ENCODE data around the gene TMC8.
A peak's percentile ranks its signal among the peaks of the same experiment; 100 is the strongest.

TMC8 gene

DNA sequence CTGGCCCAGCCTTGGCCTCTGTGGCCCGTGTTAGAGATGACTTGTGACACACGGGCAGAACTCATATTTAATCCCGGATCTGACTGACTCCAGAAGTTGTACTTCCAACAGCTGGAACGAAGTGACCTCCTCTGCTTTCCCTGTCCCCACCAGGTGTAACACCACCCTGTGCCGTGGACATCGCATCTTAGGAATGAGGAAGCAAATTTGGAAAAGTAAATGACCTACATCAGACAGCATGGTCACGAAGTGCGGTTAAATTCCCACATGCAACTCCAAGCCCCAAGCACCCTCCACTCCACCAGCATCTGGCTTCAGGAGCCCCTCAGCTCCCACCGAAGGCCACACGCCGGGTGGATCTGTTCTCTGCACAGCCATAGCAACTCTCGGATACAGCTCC, 53.3 kb downstream of the TMC8 start:
- DNase-seq = no peak

DNA sequence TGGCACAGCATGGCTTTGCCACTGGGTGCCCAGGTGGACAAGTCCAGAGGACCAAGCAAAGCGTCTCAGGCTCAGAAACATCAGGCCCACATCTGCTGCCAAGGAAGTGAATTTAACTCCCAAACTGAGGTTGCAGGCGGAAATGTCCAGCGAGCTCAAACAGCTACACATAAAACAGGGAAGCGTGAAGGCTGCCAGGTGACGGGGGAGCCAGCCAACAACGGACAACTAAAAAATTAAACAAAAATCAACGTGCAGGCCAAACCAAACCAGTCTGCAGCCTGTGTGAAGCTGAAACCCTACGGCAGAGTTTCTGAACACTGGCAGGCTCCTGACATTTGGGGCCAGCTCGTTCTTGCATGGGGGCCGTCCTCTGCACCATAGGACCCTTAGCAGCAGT, 53.8 kb downstream of the TMC8 start:
- DNase-seq = no peak

GRCh38 chr17:78184868-78185267, 54.3 kb downstream of the TMC8 start:
- no peak for DNase-seq

DNA sequence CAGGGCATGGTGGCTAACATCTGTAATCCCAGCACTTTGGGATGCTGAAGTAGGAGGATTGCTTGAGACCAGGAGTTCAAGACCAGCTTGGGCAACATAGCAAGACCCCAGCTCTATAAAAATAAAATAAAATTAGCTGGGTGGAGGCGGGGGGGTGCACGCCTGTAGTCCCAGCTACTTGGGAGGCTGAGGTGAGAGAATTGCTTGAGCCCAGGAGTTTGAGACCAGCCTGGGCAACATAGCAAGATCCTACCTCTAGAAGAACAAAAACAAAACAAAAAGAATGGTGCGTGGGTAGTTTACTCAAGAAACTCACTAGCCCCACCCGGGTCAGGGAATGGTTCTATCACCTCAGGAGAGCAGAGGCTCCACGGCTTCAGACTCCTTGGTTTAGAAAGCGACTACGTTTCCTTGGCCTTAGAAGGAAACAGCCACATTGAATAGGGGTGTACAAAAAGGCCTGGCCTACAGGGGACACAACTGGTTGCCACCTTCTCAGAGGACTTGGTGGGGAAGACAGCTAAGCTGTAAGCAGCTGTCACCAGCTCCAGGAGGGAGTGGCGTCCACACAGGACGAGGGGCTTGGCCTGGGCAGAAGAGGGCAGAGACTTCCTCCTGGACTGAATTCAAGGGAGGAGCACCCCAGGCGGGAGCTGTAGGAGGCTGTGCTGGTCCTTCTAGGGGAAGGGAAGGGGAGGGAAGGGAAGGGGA, 55.6 kb downstream of the TMC8 start:
- DNase-seq = peak; percentile 62 to 68

DNA sequence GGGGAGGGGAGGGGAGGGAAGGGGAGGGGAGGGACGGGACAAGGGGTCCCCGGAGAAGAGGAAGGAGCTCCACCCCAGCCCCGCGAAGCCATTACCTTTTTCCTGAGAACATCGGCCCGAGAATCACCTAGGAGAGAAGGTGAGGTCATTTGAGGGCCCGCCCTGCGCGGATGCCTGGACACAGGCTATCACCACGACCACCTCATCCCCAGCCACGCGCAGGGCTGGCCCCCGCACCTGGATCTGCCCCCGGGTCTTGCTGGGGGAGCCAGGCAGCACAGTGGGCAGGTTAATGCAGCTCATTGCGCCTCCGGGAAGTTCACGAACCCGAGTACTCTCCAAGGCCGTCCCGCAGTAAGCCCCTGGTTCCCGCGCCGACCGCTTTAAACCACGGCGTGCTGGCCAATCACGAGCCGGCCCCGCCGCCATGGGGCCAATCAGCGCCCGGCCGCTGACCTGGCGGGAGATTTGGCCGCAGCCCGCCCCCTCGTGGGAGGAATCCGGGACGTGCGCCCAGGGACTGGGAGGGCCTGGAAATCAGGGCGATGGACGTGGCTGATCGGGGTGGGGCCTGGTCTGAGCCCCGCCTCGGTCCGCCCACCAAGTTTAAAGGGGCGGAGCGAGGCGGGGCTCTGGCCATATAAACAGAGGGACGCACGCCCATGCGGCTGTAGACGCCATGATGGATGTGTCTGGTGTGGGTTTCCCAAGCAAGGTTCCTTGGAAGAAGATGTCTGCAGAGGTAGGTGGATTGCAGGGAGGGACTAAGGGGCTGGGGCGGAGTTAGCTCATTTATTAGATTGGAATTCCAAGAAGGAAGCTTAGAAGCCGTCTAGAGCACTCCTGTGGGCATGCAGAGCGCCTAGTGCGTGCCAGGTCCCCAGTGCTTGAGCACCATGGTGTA, 56.4 kb downstream of the TMC8 start, which contains the start of the genes AFMID and TK1:
TSS of gene AFMID (plus strand) at position 671 of the 904 bp plus-strand sequence. CDS start at position 680, 9 bp downstream.
TSS of gene TK1 (minus strand) at position 361 of the 904 bp plus-strand sequence. CDS start at position 303, 58 bp downstream.
- DNase-seq = peak; percentile 98 to 99

Data from AML-193 (cell line).